Measurements from ENCODE around the gene PRIMPOL.

DNA sequence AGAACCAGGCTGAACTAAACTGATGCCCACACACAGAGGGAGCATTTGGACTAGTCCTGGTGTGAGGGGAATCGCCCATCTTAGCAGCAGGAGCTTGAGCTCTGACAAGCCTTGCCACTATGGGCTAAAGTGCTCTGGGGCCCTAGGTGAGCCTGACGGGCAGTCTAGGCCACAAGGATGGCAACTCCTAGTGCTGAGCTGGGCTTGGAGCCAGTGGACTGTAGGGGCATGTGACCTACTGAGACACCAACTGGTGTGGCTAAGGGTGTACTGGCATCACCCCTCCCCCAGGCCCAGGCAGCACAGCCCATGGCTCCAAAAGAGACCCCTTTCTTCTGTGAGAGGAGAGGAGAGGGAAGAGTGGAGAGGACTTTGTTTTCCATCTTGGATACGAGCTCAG is 69.9 kb downstream of the PRIMPOL start:
- TF ChIP-seq ZNF274 (IDR thresholded peaks at IDR 0.05; ENCODE audit: low read depth, low read length), result no peak
- TF ChIP-seq YY1 (IDR thresholded peaks at IDR 0.05; ENCODE audit: insufficient read depth, insufficient read length), result no peak

Measured in NT2/D1 (cell line).